H1 (cell line): Measurements from ENCODE around the gene FAM111A. TPM values are rescaled to one million over a fixed set of nuclear protein-coding genes. Genes with fewer than 3 reads are reported as not detected.

ENCODE experiments used
- CTCF ChIA-PET: fragments of 300-600 bp; sonication (Branson Sonifier 250); formaldehyde crosslinking; loops from one replicate; lab custom pipeline; 2021; ENCODE audit not compliant: partially characterized antibody; lab: Charles Lee
- POLR2A ChIA-PET: fragments of 300-600 bp; sonication (Branson Sonifier 250); formaldehyde crosslinking; loops from one replicate; lab custom pipeline; 2021; ENCODE audit warnings: inconsistent platforms; ENCODE audit not compliant: partially characterized antibody; lab: Charles Lee
- DNase-seq, 2 experiments: peaks; one replicate each; pipeline versions ENCODE4 v3.0.0 to v3.0.0-alpha.2; 2010 to 2022; ENCODE audit warnings: low spot score in 2 of 2, low read depth in 1 of 2, mixed read lengths in 1 of 2
- FAIRE-seq: peaks from 2 replicates; lab custom pipeline; 2011; peaks lifted over from hg19 to GRCh38; lab: Jason Lieb, UNC
- H2AFZ ChIP-seq: 2 replicates; pipeline ENCODE4 v1.8.1; 2012; ENCODE audit warnings: low read length, inconsistent platforms
- H2AK5ac ChIP-seq: 2 replicates; pipeline ENCODE4 v1.6.1; 2013; ENCODE audit warnings: low read depth, low read length
- H2BK120ac ChIP-seq: replicated peaks from 2 replicates; pipeline ENCODE3; 2013; ENCODE audit warnings: low read depth, low read length, inconsistent platforms
- H2BK12ac ChIP-seq: 2 replicates; pipeline ENCODE4 v1.6.1; 2013; ENCODE audit warnings: low read depth, low read length
- H2BK15ac ChIP-seq: 2 replicates; pipeline ENCODE4 v1.6.1; 2013; ENCODE audit warnings: low read length
- H2BK20ac ChIP-seq: 2 replicates; pipeline ENCODE4 v1.6.1; 2013; ENCODE audit warnings: low read length
- H2BK5ac ChIP-seq: 2 replicates; pipeline ENCODE4 v1.6.1; 2013; ENCODE audit warnings: low read depth, low read length
- H3K14ac ChIP-seq: 2 replicates; pipeline ENCODE4 v1.6.1; 2013; ENCODE audit warnings: inconsistent platforms; ENCODE audit not compliant: insufficient read length
- H3K18ac ChIP-seq: 2 replicates; pipeline ENCODE4 v1.6.1; 2013; ENCODE audit warnings: low read length; ENCODE audit errors: extremely low read depth
- H3K23ac ChIP-seq: 2 replicates; pipeline ENCODE4 v1.6.1; 2013; ENCODE audit warnings: inconsistent platforms; ENCODE audit not compliant: insufficient read length
- H3K23me2 ChIP-seq: 2 replicates; pipeline ENCODE4 v1.6.1; 2013; ENCODE audit warnings: low read depth, low read length
- H3K27ac ChIP-seq: 2 replicates; pipeline ENCODE4 v1.6.1; 2011; ENCODE audit warnings: low read depth, low read length, inconsistent platforms
- H3K27me3 ChIP-seq, 4 experiments: replicated peaks in 1 of 4; 1 replicate in 1 of 4; 2 replicates in 3 of 4; pipeline versions ENCODE4 v1.6.1 to v1.8.1; 2011 to 2013; ENCODE audit warnings: low read length in 3 of 4, mild to moderate bottlenecking in 3 of 4, inconsistent platforms in 2 of 4, mixed read lengths in 2 of 4, moderate library complexity in 1 of 4; ENCODE audit not compliant: control insufficient read depth in 3 of 4, insufficient read depth in 3 of 4; ENCODE audit errors: extremely low read depth in 1 of 4
- H3K36me3 ChIP-seq, 4 experiments: 2 replicates each; pipeline versions ENCODE4 v1.6.1 to v1.8.1; 2011 to 2013; ENCODE audit warnings: mild to moderate bottlenecking in 4 of 4, low read length in 3 of 4, moderate library complexity in 2 of 4, control low read depth in 1 of 4, inconsistent platforms in 1 of 4; ENCODE audit not compliant: insufficient read depth in 4 of 4, control insufficient read depth in 2 of 4
- H3K4ac ChIP-seq: replicated peaks from 2 replicates; pipeline ENCODE3; 2013; ENCODE audit warnings: low read length, low read depth, mixed read lengths, inconsistent platforms; ENCODE audit not compliant: insufficient read length
- H3K4me1 ChIP-seq, 4 experiments: replicated peaks in 1 of 4; 1 replicate in 1 of 4; 2 replicates in 3 of 4; pipeline versions ENCODE4 v1.6.1 to v1.8.1; 2011 to 2013; ENCODE audit warnings: low read length in 3 of 4, inconsistent platforms in 2 of 4, mixed read lengths in 1 of 4; ENCODE audit not compliant: insufficient read depth in 4 of 4, control insufficient read depth in 3 of 4
- H3K4me2 ChIP-seq, 2 experiments: 2 replicates each; pipeline versions ENCODE4 v1.6.1 to v1.8.1; 2011 to 2013; ENCODE audit warnings: low read depth in 2 of 2, low read length in 2 of 2, control low read depth in 1 of 2, inconsistent platforms in 1 of 2, mild to moderate bottlenecking in 1 of 2; ENCODE audit not compliant: insufficient read depth in 1 of 2
- H3K4me3 ChIP-seq, 4 experiments: fragments of 200-600, 300-600 bp in 1 of 4; sonication (generic), shearing (Covaris generic), sonication (Bioruptor Twin) in 1 of 4; 2 replicates each; pipeline versions ENCODE4 v1.5.1 to v1.8.1; 2011 to 2016; ENCODE audit warnings: low read length in 4 of 4, low read depth in 3 of 4, control low read depth in 2 of 4, inconsistent platforms in 2 of 4, mild to moderate bottlenecking in 2 of 4, mixed read lengths in 1 of 4, moderate library complexity in 1 of 4; ENCODE audit not compliant: insufficient read depth in 2 of 4; ENCODE audit errors: extremely low read depth in 1 of 4
- H3K56ac ChIP-seq: replicated peaks from 2 replicates; pipeline ENCODE3; 2013; ENCODE audit warnings: low read depth, mild to moderate bottlenecking, mixed read lengths, low read length, inconsistent platforms; ENCODE audit not compliant: insufficient read length
- H3K79me1 ChIP-seq: 2 replicates; pipeline ENCODE4 v1.6.1; 2013; ENCODE audit warnings: low read depth, low read length, control low read depth
- H3K79me2 ChIP-seq, 2 experiments: 2 replicates each; pipeline versions ENCODE4 v1.6.1 to v1.8.1; 2012 to 2013; ENCODE audit warnings: low read length in 2 of 2, mild to moderate bottlenecking in 2 of 2, inconsistent platforms in 1 of 2; ENCODE audit not compliant: insufficient read depth in 2 of 2, control insufficient read depth in 1 of 2
- H3K9ac ChIP-seq, 4 experiments: replicated peaks in 1 of 4; 1 replicate in 1 of 4; 2 replicates in 3 of 4; pipeline versions ENCODE4 v1.6.1 to v1.8.1; 2011 to 2013; ENCODE audit warnings: low read depth in 3 of 4, low read length in 3 of 4, control low read depth in 2 of 4, mild to moderate bottlenecking in 2 of 4, moderate library complexity in 2 of 4, inconsistent platforms in 1 of 4; ENCODE audit errors: extremely low read depth in 1 of 4
- H3K9me3 ChIP-seq, 2 experiments: 2 replicates each; pipeline versions ENCODE4 v1.6.1 to v1.8.1; 2012 to 2013; ENCODE audit warnings: mild to moderate bottlenecking in 2 of 2, moderate library complexity in 2 of 2, control low read depth in 1 of 2, inconsistent platforms in 1 of 2, low read depth in 1 of 2, low read length in 1 of 2, mixed read lengths in 1 of 2; ENCODE audit not compliant: insufficient read depth in 2 of 2
- H4K20me1 ChIP-seq, 2 experiments: replicated peaks in 1 of 2; 2 replicates each; pipeline versions ENCODE3 to v1.8.1; 2011 to 2013; ENCODE audit warnings: inconsistent platforms in 2 of 2, low read length in 2 of 2, mild to moderate bottlenecking in 1 of 2; ENCODE audit not compliant: insufficient read depth in 2 of 2, control insufficient read depth in 1 of 2
- H4K5ac ChIP-seq: 2 replicates; pipeline ENCODE4 v1.6.1; 2013; ENCODE audit warnings: low read length, low read depth, mixed read lengths, inconsistent platforms; ENCODE audit not compliant: insufficient read length
- H4K8ac ChIP-seq: 2 replicates; pipeline ENCODE4 v1.8.0; 2013; ENCODE audit warnings: mild to moderate bottlenecking, moderate library complexity, low read length, inconsistent platforms; ENCODE audit not compliant: insufficient read depth; ENCODE audit errors: extremely low read depth
- H4K91ac ChIP-seq: replicated peaks from 2 replicates; pipeline ENCODE3; 2013; ENCODE audit warnings: low read length, mixed read lengths, inconsistent platforms; ENCODE audit not compliant: insufficient read length
- BACH1 ChIP-seq: IDR thresholded peaks from 2 replicates; pipeline ENCODE4 v1.6.1; 2012; ENCODE audit warnings: low read length, improper control_type of control experiment
- BCL11A ChIP-seq, 2 experiments: IDR thresholded peaks; one replicate each; pipeline ENCODE4 v1.6.1; 2011; ENCODE audit warnings: low read depth in 2 of 2, low read length in 2 of 2, mild to moderate bottlenecking in 2 of 2
- CBX8 ChIP-seq: fragments of 300-800, 300-1000 bp; sonication (generic); IDR thresholded peaks from 2 replicates; pipeline ENCODE4 v1.7.1; 2016; ENCODE audit warnings: low read depth, low read length, borderline replicate concordance
- CHD2 ChIP-seq: IDR thresholded peaks from 2 replicates; pipeline ENCODE4 v1.6.1; 2012; ENCODE audit warnings: low read length, improper control_type of control experiment
- EGR1 ChIP-seq: IDR thresholded peaks from 2 replicates; pipeline ENCODE4 v1.6.1; 2011; ENCODE audit warnings: low read depth, low read length, borderline replicate concordance
- RNF2 ChIP-seq: fragments of 200-900, 300-1000 bp; sonication (generic); IDR thresholded peaks from 2 replicates; pipeline ENCODE4 v1.7.1; 2016; ENCODE audit warnings: borderline replicate concordance, low read depth, mild to moderate bottlenecking, antibody characterized with exemption, low read length; ENCODE audit not compliant: poor library complexity, severe bottlenecking; ENCODE audit errors: missing control alignments
- RXRA ChIP-seq: IDR thresholded peaks from 2 replicates; pipeline ENCODE4 v1.6.1; 2011; ENCODE audit warnings: low read depth, mild to moderate bottlenecking, low read length, moderate library complexity; ENCODE audit not compliant: insufficient read depth
- SRF ChIP-seq: IDR thresholded peaks from 2 replicates; pipeline ENCODE4 v1.6.1; 2011; ENCODE audit warnings: mild to moderate bottlenecking, low read depth, low read length, moderate library complexity
- SUZ12 ChIP-seq: fragments of 200-600 bp; sonication (generic); IDR thresholded peaks from 2 replicates; pipeline ENCODE4 v1.6.1; 2012; ENCODE audit warnings: mild to moderate bottlenecking, inconsistent platforms, low read length, moderate library complexity, mixed read lengths
- TCF12 ChIP-seq: IDR thresholded peaks from 2 replicates; pipeline ENCODE4 v1.6.1; 2011; ENCODE audit warnings: low read depth, mild to moderate bottlenecking, low read length
- WGBS, 2 experiments: shearing (Covaris generic) in 1 of 2; methylation state at CpG; one replicate each; pipeline versions ENCODE4 v1.1.6 to v1.1.7; 2013 to 2015; ENCODE audit warnings: low lambda C conversion rate in 2 of 2, mixed read lengths in 2 of 2, inconsistent platforms in 1 of 2, low coverage in 1 of 2, missing lambda C conversion rate in 1 of 2; ENCODE audit not compliant: insufficient replicate concordance in 2 of 2, insufficient coverage in 1 of 2, insufficient read length in 1 of 2; ENCODE audit errors: extremely low coverage in 1 of 2, missing lambda C conversion rate in 1 of 2; 5-methylcytosine and 5-hydroxymethylcytosine counted together
- polyA plus RNA-seq, 7 experiments: library from polyadenylated mRNA; depleted of rRNA in 3 of 7; stranded (reverse) in 5 of 7; unstranded in 2 of 7; fragments of >200 nt in 5 of 7; fragments of 200-250 nt in 2 of 7; gene quantifications; 1 replicate in 5 of 7; 2 replicates in 1 of 7; 4 replicates in 1 of 7; pipeline versions ENCODE4 v1.2.1 to v1.2.3, GENCODE V29; 2011 to 2013; ENCODE audit warnings: missing spikeins in 2 of 7, mixed read lengths in 2 of 7
- total RNA-seq: library from RNA; stranded (reverse); fragmentation: NEBNext Ultra II Directional; extraction: Animal tissue kit (Norgen Biotek cat#: 25700); gene quantifications from 2 replicates; pipeline ENCODE4 v1.2.1, GENCODE V29; 2021
- TF ChIP-seq, protein P1 (sequence below): IDR thresholded peaks from 2 replicates; pipeline ENCODE4 v1.6.1; 2012; ENCODE audit warnings: inconsistent platforms

The FAM111A gene
- total and polyA plus RNA-seq, 2 of the 8 experiments (the other 6 are each of a cell fraction or from before 2014, with no cell fraction given), result 10.2 to 29.9 TPM

DNA sequence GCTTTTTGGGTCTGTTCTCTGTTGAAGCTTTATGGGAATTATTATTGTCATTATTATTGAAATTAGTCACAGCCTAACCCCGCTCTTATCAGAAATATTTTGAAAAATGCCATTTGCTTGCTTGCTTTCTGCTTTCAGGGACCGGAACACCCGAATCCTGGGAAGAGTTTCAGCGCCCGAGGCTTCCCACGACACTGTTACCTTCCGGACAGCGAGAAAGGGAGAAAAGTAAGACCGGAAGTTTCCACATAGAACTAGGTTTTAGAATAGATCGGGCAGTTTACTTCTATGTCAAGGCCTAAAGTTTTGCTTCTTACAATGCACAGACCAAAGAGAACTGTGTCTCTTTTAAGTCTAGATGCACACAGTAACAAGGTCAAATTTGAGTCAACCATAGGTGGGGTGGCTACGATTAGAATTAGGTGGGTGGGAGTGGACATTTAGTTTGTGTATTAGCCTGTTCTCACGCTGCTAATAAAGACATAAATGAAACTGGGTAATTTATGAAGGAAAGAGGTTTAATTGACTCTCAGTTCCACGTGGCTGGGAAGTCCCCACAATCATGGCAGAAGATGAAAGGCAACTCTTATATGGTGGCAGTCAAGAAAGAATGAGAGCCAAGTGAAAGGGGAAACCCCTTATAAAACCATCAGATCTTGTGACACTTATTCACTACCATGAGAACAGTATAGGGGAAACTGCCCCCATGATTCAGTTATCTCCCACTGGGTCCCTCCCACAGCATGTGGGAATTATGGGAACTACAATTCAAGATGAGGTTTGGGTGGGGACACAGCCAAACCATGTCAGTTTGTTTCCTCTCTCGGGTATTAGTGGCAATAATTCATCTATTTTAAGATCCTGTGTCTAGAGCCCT, 57.1 kb downstream of the FAM111A start:
- Histone ChIP-seq H3K4me3 (no peak overlapping the region), H3K79me2 (no peaks in the 10 kb centered on the region), H4K8ac (no peak overlapping the region), H3K9ac (no peak overlapping the region), H3K14ac (no peak overlapping the region), H3K27ac (no peak overlapping the region), H3K56ac (no peak overlapping the region), H3K9me3 (peaks cover 4 to 10% of the 10 kb centered on the region in 2 experiments; a peak in 3 of 4 replicates), H3K36me3 (peaks cover 6 to 43% (median 28%) of the 10 kb centered on the region in 4 experiments; a peak in 7 of 8 replicates), H3K4me2 (no peak overlapping the region), H2BK120ac (no peak overlapping the region), H3K18ac (no peak overlapping the region), H3K23ac (no peak overlapping the region), H3K27me3 (no peaks in the 10 kb centered on the region), H4K91ac (no peak overlapping the region), H2BK20ac (no peak overlapping the region), H2BK5ac (no peak overlapping the region; the same call in 1 of the 2 replicates), H3K79me1 (no peaks in the 10 kb centered on the region), H2BK15ac (no peak overlapping the region), H2AFZ (no peak overlapping the region), H4K5ac (no peak overlapping the region), H3K23me2 (no peaks in the 10 kb centered on the region), H2AK5ac (no peak overlapping the region), H3K4me1 (no peaks in the 10 kb centered on the region; a peak in 1 of 7 replicates), H3K4ac (no peak overlapping the region), H4K20me1 (no peaks in the 10 kb centered on the region), H2BK12ac (no peak overlapping the region)
- WGBS, 2 experiments, result 93% methylated on average over 14 of the region's 14 CpGs; no CpG with 5 or more reads in 1 of the 2 experiments
- FAIRE-seq (no peak), DNase-seq (no peak)
- TF ChIP-seq CBX8 (no peak), EGR1 (no peak), TCF12 (no peak), RNF2 (no peak), BCL11A (IDR thresholded peaks at IDR 0.05; ENCODE audit: low read depth in 2 of 2, low read length in 2 of 2) (no peak), SRF (no peak), BACH1 (no peak), RXRA (no peak), SUZ12 (no peak), CHD2 (no peak)
- TF ChIP-seq, protein P1, sequence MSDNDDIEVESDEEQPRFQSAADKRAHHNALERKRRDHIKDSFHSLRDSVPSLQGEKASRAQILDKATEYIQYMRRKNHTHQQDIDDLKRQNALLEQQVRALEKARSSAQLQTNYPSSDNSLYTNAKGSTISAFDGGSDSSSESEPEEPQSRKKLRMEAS, result no peak
- CTCF ChIA-PET, result interaction anchor here (0.7 to 8.2 kb wide), 14 partner anchors 13 to 326 kb away, joined by 3 to 141 read pairs (median 4); partner anchors contain the start of gene DTX4
- POLR2A ChIA-PET, result no interaction called here
